Activated T-helper 17 cell treated with anti-CD3 and anti-CD28 coated beads, Interleukin-2, amount 50 U/mL, for 72 hours (primary cell): ENCODE measurements around the gene WIPF3. TPM values are rescaled to one million over a fixed set of nuclear protein-coding genes. Genes with fewer than 3 reads are reported as not detected.

Source experiments
- ATAC-seq: fragments of 150-1000 bp; cut with Tn5 transposase; replicated peaks from 2 replicates; pipeline ENCODE4 v1.10.0; 2021; ENCODE audit warnings: mild to moderate bottlenecking, moderate library complexity
- H3K27ac Mint-ChIP-seq: one replicate; pipeline ENCODE4 v1.8.0; 2022; ENCODE audit warnings: mixed read lengths
- H3K27me3 Mint-ChIP-seq: one replicate; pipeline ENCODE4 v1.8.0; 2022; ENCODE audit warnings: mixed read lengths
- H3K36me3 Mint-ChIP-seq: one replicate; pipeline ENCODE4 v1.8.0; 2022; ENCODE audit warnings: low read depth, mild to moderate bottlenecking, mixed read lengths
- H3K4me1 Mint-ChIP-seq: one replicate; pipeline ENCODE4 v1.8.0; 2022; ENCODE audit warnings: mixed read lengths
- H3K4me3 Mint-ChIP-seq: one replicate; pipeline ENCODE4 v1.8.0; 2022; ENCODE audit warnings: mild to moderate bottlenecking, mixed read lengths
- H3K9me3 Mint-ChIP-seq: one replicate; pipeline ENCODE4 v1.8.0; 2022; ENCODE audit warnings: mixed read lengths
- total RNA-seq, 2 donors: library from RNA; stranded (reverse); gene quantifications; one replicate each; pipeline ENCODE4 v1.2.3, GENCODE V29; 2022

The WIPF3 gene
- total RNA-seq, 2 donors from 2014 or later = not detected

DNA sequence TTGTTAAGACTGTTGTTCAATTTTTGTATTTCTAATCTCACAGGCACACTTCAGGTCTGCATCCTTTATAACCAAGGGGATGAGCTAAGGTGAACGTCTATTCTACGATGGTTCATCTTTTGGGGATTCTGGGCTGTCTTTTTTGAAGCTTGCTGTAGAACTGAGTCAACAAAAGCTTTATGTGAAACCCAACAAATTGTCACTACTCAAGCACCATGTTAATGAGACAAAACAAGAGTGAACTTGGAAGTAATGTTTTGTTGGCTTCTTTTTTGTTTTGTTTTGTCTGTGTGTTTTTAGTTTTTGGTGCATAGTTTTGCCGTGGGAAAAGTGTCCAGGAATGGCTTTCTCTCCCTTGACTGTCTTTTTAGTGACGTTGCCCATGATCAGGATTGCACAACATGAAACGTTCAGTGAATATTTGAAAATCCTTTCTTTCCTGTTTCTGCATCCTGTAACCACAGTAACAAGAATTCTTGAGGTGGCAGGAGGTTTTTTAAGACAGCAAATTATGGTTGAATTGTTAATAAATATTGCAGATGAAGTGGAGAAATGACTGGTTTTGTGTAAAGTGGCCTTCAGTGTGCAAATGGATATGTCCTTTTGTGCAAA, 65.6 kb downstream of the WIPF3 start:
- no peaks in the 10 kb centered on the region for H3K4me1 Mint-ChIP-seq
- ATAC-seq = no peak
- no peaks in the 10 kb centered on the region for H3K36me3 Mint-ChIP-seq
- H3K4me3 Mint-ChIP-seq = no peak overlapping the region
- H3K27me3 Mint-ChIP-seq = peaks cover 17% of the 10 kb centered on the region
- no peak overlapping the region for H3K27ac Mint-ChIP-seq
- H3K9me3 Mint-ChIP-seq = no peaks in the 10 kb centered on the region

DNA sequence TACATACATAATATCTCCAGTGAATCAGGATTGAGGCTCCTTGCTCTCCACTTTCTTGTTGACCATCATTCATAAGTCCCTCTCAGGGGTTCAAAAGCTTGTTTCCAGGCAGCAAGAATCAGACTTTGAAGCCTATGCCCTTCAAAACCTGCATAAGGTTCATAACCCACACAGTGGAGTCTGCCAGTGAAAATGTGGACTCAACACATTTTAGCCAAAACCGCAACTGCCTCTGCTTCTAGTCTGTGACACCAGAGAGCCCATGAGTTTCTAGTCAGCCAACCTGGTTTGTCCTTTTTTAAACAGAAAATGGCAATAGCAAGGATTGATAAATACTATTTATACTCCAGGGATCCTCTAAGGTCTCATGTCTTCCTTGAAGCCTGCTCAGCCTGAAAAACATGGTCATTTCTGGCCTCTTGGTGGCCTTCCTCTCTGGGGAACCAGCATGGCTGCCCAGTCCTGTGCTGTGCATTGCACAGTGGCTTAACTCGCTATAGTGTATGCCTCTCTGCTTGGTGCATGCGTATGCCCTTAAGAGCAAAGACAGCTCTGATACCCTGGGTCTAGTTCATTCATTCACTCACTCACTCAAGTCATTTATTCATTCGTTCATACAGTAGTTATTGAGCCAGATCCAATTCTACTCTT, 67.5 kb downstream of the WIPF3 start:
- ATAC-seq = no peak
- no peaks in the 10 kb centered on the region for H3K36me3 Mint-ChIP-seq
- no peak overlapping the region for H3K27ac Mint-ChIP-seq
- peaks cover 27% of the 10 kb centered on the region for H3K27me3 Mint-ChIP-seq
- no peaks in the 10 kb centered on the region for H3K9me3 Mint-ChIP-seq
- H3K4me1 Mint-ChIP-seq = no peaks in the 10 kb centered on the region
- H3K4me3 Mint-ChIP-seq = no peak overlapping the region

DNA sequence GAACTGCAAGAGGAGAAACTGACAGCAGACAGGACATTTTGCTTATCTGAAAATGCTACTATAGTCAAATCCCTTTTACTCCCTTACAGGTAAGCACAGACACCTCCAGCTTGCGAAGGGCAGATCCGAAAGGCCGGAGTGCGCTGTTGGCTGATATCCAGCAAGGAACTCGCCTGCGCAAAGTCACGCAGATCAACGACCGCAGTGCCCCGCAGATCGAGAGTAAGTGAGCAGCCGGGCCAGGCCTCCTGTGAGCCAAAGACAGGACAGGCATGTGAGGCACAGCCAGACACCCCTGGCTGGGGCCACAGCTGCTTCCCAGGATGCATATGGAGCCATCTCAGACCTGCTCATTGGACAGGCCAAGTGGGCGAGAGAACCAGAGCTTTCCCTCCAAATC, 69.4 kb downstream of the WIPF3 start:
- Mint-ChIP-seq H3K4me1 (no peaks in the 10 kb centered on the region), H3K9me3 (no peaks in the 10 kb centered on the region), H3K27ac (no peak overlapping the region), H3K36me3 (no peaks in the 10 kb centered on the region), H3K27me3 (peaks cover 21% of the 10 kb centered on the region), H3K4me3 (no peak overlapping the region)
- no peak for ATAC-seq

DNA sequence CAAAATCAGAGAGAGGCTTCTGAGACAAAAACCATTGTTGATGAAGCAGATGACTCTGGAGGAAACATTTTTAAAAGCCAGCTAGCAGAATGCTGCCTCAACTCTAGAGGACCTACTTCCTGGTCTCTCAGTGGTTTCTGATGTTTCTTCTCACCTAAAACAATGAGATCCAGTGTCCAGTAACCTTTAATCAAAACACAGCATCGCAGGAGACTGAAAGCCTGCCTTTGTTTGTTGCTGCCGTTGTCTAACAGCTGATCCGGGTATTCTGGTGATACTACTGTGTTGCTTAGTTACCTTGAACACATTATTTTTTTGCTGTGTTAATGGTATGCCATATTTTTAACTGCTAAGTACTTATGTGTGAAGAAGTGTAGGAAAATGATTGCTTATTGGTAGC, 70.9 kb downstream of the WIPF3 start:
- Mint-ChIP-seq H3K4me1 (no peaks in the 10 kb centered on the region), H3K27me3 (peaks cover 17% of the 10 kb centered on the region), H3K36me3 (no peaks in the 10 kb centered on the region), H3K27ac (no peak overlapping the region), H3K4me3 (no peak overlapping the region), H3K9me3 (no peaks in the 10 kb centered on the region)
- ATAC-seq = no peak

DNA sequence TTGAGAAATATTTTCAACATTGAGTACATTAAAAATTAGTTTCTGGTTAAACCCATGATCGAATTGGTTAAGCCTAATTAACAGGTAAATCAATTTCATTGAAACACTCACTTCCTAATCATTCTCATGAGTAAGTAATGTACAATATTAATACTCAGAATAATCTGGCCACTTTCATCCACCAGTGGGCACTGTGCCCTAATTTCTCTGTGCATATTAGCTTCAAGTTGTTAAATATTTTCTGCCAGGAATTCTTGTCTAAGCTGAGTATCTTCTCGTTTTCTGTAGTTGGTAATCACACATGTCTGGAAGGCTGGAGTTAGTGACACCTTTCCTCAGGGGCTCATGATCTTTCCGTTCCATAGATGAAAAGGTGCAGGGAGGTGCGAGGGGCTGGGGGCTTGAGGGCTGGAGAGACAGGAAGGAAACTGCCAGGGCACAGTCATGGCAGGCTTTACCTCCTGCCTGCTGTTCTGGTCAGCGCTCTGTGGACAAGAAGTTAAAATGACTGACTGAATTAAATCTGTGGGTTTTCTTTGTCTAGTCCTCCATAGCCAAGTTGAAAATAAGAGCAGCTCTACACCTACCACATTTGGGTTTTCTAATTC, 71.9 kb downstream of the WIPF3 start:
- no peak for ATAC-seq

DNA sequence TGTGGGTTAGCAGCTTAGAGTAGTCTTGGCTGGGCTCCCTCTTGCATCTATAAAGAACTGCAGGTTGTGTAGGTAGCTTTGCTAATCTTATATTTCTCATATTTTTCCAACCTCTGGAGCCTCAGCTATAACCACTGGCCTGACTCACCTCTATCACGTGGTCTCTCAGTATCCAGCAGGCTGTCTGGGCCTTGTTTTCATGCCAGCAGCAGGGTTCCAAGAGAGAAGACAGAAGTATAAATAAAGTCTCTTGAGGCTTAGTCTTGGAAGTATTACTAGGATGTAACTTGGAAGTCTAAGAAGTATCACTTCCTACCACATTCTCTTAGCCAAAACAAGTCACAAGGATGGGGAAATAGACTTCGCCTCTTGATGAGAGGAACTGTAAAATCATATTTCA, 73.3 kb downstream of the WIPF3 start:
- no peak overlapping the region for H3K27ac Mint-ChIP-seq
- peaks cover 22% of the 10 kb centered on the region for H3K27me3 Mint-ChIP-seq
- H3K9me3 Mint-ChIP-seq = no peaks in the 10 kb centered on the region
- H3K36me3 Mint-ChIP-seq = no peaks in the 10 kb centered on the region
- H3K4me3 Mint-ChIP-seq = no peak overlapping the region
- H3K4me1 Mint-ChIP-seq = no peaks in the 10 kb centered on the region
- ATAC-seq = peak; percentile 67

More for the DNA sequence above, 71.9 kb downstream of the WIPF3 start:
- Mint-ChIP-seq H3K9me3 (no peaks in the 10 kb centered on the region), H3K27ac (no peak overlapping the region), H3K36me3 (no peaks in the 10 kb centered on the region), H3K4me1 (no peaks in the 10 kb centered on the region), H3K27me3 (peaks cover 20% of the 10 kb centered on the region), H3K4me3 (no peak overlapping the region)

DNA sequence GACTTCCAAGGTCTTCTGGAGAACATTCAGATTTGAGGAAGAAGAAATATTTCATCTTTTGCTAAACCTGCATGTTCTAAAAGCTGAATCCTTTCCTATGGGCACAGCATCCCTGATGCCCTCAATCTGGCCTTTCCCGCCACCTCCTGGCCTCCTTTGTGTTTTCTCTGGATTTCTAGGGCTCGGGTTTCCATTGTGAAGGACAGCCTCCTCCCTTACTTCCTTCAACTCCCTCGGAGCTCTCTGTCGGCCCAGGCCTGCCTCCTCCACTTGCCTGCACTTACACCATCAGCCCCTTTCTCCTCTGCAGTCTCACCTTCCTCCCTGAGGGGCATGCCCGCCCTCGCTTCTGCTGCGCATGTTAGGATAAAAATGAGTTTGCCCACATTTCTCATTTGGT, 75.4 kb downstream of the WIPF3 start:
- Mint-ChIP-seq H3K27me3 (peaks cover 25% of the 10 kb centered on the region), H3K27ac (no peak overlapping the region), H3K4me1 (no peaks in the 10 kb centered on the region), H3K36me3 (no peaks in the 10 kb centered on the region), H3K4me3 (no peak overlapping the region), H3K9me3 (no peaks in the 10 kb centered on the region)
- ATAC-seq = no peak

DNA sequence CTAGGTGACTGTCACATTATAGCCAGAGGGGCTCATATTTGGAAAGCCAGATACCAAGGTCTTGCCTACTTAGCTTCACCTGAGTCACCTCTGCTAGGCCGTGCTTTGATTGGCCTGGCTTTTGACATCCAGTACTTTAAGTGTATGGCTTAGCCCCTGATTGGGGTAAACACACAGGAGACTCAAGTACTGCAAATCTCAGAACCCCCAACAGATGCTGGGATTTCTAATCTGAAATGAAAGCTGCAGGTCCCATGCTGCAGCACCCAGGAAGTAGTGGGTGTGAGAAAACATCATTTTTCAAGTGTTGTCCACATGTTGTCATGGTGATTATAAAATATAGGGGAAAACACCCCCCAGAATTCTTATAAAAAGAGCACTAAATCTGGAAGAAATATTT, 76.2 kb downstream of the WIPF3 start:
- Mint-ChIP-seq H3K27me3 (peaks cover 22% of the 10 kb centered on the region), H3K9me3 (no peaks in the 10 kb centered on the region), H3K4me3 (no peak overlapping the region), H3K27ac (no peak overlapping the region), H3K4me1 (no peaks in the 10 kb centered on the region), H3K36me3 (no peaks in the 10 kb centered on the region)
- ATAC-seq = no peak

DNA sequence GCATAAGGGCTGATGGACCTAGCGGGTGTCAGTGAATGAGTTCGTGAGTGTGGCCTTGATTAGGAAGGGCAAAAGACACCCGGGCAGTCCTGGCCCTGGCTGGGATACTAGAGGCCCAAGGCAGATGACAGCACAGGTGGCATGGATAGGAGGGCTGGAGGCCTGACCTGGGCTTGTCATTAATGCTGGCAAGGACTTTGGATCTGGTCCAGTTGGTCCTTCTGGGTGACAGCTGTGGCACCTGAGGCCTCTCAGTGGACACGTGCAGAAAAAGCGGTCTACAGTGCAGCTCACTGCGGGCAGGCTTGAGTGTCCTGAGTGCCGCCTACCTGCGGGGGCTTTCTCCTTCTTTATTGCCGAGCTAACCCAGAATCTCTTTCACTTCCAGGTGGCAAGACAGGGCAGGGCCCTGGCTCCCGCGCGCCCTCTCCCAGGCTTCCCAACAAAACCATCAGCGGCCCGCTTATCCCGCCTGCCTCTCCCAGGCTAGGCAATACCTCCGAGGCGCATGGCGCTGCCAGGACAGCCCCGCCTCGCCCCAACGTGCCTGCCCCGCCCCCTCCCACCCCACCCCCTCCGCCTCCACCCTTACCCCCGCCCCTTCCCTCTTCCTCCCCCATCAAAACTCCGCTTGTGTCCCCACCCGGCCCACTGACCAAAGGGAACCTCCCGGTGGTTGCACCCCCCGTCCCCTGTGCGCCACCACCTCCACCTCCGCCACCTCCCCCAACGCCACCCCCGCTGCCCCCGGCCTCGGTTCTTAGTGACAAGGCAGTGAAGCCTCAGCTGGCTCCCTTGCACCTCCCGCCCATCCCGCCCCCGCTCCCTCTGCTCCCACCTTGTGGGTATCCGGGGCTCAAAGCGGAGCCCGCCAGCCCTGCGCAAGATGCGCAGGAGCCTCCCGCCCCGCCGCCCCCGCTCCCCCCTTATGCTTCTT, 77.4 kb downstream of the WIPF3 start:
- Mint-ChIP-seq H3K9me3 (no peaks in the 10 kb centered on the region), H3K27ac (no peak overlapping the region), H3K4me1 (no peaks in the 10 kb centered on the region), H3K4me3 (no peak overlapping the region), H3K27me3 (peaks cover 15% of the 10 kb centered on the region), H3K36me3 (no peaks in the 10 kb centered on the region)
- no peak for ATAC-seq

DNA sequence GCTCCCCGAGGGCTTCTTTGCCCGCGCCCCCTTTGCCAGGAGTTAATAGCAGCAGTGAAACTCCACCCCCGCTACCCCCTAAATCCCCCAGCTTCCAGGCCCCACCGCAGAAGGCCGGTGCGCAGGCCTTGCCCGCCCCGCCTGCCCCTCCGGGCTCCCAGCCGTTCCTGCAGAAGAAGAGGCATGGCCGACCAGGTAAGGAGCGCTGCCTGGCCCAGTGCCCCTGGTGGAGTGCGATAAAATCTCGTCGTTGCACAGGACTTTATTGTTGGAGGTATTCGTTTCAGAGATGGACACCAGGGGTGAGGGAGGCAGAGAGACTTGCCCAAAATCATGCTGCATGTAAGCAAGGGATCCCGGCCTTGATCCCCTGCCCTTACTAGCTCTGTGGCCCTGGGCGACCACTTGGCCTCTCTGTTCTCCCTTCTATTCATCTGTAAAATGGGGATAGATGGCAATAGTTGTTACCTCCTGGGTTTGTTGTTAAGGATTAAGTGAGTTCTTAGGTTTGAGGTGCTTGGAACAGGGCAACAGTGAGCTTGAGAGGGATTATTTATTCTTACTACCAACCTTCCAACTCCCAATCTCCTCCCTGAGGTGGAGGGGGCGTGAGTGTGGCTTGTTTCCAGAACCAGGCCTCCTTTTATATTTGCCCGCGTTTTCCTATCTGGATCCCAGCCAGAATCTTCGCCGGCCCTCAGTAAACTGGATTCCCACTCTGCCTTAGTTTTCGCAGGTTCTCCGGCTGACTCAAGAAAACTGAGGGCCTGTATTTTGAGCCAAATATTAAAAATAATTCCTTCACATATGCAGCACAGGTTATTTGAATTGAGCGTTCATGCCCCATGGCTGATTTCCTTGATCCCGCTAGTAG, 78.3 kb downstream of the WIPF3 start:
- H3K4me1 Mint-ChIP-seq = no peaks in the 10 kb centered on the region
- no peak overlapping the region for H3K4me3 Mint-ChIP-seq
- no peaks in the 10 kb centered on the region for H3K36me3 Mint-ChIP-seq
- ATAC-seq = no peak
- H3K9me3 Mint-ChIP-seq = no peaks in the 10 kb centered on the region
- H3K27me3 Mint-ChIP-seq = peaks cover 15% of the 10 kb centered on the region
- H3K27ac Mint-ChIP-seq = no peak overlapping the region

DNA sequence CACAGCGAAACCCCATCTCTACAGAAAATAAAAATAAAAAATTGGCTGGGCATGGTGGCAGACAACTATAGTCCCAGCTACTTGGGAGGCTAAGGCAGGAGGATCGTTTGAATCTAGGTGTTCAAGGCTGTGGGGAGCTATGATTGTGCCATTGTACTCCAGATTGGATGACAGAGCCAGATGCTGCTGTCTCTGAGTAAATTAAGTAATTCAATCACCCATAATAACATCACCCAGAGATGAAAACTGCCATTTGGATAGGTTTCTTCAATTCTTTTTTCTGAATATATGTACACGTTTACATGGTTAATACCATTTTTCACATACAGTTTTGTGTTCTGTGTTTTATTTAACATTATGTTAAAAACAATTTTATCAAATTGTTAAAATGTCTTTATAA, 79.3 kb downstream of the WIPF3 start:
- H3K27me3 Mint-ChIP-seq = peaks cover 15% of the 10 kb centered on the region
- no peaks in the 10 kb centered on the region for H3K9me3 Mint-ChIP-seq
- no peak overlapping the region for H3K4me3 Mint-ChIP-seq
- H3K27ac Mint-ChIP-seq = no peak overlapping the region
- no peak for ATAC-seq
- H3K36me3 Mint-ChIP-seq = no peaks in the 10 kb centered on the region
- no peaks in the 10 kb centered on the region for H3K4me1 Mint-ChIP-seq

DNA sequence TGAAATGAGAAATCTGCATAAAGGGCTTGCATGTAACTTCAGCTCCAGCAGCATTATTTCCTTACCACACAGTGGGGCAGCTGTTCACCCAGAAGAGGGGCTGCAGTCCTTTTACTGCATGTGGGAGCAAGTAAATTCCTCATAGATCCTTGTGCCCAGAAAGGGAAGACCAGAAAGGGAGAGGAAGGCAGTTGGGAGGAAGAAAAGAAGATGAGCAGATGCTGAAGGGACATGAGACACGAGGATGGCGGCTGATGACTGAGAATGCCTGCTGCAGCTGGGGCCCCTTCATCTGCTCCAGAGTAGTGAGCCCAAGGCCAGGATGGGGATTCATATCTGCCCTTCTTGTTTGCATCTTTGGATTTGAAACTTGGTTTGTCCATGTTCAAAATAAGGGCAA, 80.5 kb downstream of the WIPF3 start:
- Mint-ChIP-seq H3K27ac (no peak overlapping the region), H3K36me3 (no peaks in the 10 kb centered on the region), H3K27me3 (peaks cover 15% of the 10 kb centered on the region), H3K4me1 (no peaks in the 10 kb centered on the region), H3K4me3 (no peak overlapping the region), H3K9me3 (no peaks in the 10 kb centered on the region)
- no peak for ATAC-seq

DNA sequence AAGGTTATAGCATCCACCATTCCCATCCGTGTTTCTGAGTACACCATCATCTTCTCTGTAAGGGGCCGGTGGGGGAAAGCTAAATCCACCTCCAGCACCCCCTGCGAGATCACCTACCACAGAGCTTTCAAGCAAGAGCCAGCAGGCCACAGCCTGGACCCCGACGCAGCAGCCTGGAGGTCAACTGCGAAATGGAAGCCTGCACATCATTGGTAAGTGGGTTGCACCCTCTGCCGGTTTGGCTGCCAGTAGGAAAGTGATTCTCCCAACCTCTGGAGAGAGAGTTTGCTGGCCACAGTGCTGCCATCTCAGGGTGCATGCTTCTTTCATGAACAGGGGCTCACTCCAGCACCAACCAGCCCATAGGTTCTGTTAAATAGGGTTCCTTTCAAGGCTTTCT, 81.7 kb downstream of the WIPF3 start:
- H3K27me3 Mint-ChIP-seq = peaks cover 14% of the 10 kb centered on the region
- H3K4me1 Mint-ChIP-seq = no peaks in the 10 kb centered on the region
- H3K4me3 Mint-ChIP-seq = no peak overlapping the region
- ATAC-seq = no peak
- no peaks in the 10 kb centered on the region for H3K9me3 Mint-ChIP-seq
- H3K27ac Mint-ChIP-seq = no peak overlapping the region
- H3K36me3 Mint-ChIP-seq = no peaks in the 10 kb centered on the region

DNA sequence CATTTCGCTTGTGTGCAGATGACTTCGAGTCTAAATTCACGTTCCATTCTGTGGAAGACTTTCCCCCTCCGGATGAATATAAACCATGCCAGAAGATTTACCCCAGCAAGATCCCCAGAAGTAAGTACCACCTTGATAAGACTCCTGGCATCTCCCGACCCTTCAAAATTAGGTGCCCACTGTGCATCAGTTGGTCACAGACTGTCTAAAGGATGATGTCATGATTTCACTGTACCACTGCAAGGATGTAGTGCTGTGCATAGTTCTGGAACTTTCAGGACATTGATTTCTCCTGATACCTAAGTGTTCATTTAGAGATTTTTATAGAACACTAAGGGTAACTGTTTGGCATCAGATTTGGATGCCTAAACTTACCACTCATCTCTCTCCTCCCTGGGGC, 83.0 kb downstream of the WIPF3 start:
- no peak for ATAC-seq
- Mint-ChIP-seq H3K27me3 (peaks cover 10% of the 10 kb centered on the region), H3K27ac (no peak overlapping the region), H3K4me3 (no peak overlapping the region), H3K36me3 (no peaks in the 10 kb centered on the region), H3K4me1 (no peaks in the 10 kb centered on the region), H3K9me3 (no peaks in the 10 kb centered on the region)
